GM12891 (cell line): ENCODE measurements around the gene LRRC27.

ENCODE experiments used
- PAX5 ChIP-seq: IDR thresholded peaks from 2 replicates; pipeline ENCODE4 v1.6.1; 2011; ENCODE audit warnings: low read length, moderate library complexity, mild to moderate bottlenecking; ENCODE audit not compliant: insufficient read depth, severe bottlenecking
- POLR2A ChIP-seq: IDR thresholded peaks from 2 replicates; pipeline ENCODE4 v1.6.1; 2011; ENCODE audit warnings: low read depth, low read length, control low read depth
- POLR2AphosphoS5 ChIP-seq: IDR thresholded peaks from 2 replicates; pipeline ENCODE4 v1.6.1; 2011; ENCODE audit warnings: low read depth, low read length, control low read depth
- POU2F2 ChIP-seq: IDR thresholded peaks from 2 replicates; pipeline ENCODE4 v1.6.1; 2011; ENCODE audit warnings: low read depth, mild to moderate bottlenecking, control low read depth, low read length, moderate library complexity
- SPI1 ChIP-seq: IDR thresholded peaks from 2 replicates; pipeline ENCODE4 v1.6.1; 2011; ENCODE audit warnings: low read depth, low read length, control low read depth
- TAF1 ChIP-seq: IDR thresholded peaks from 2 replicates; pipeline ENCODE4 v1.6.1; 2011; ENCODE audit warnings: low read depth, low read length, control low read depth

DNA sequence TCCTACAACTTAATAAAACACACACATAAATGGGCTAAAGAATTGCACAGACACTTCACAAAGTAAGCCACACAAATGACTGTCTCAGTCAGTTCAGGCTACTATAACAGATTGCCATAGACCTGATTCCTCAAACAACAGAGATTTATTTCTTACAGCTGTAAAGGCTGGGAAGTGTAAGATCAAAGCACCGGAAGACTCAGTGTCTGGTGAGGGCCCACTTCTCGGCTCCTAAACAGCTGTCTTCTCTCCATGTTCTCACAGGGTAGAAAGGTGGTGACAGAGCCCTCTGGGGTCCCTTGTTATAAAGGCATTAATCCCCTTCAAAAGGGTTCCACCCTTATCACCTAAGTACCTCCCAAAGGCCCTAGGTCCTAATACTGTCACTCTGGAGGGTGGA lies 42.6 kb upstream of the LRRC27 start:
- no peak for TF ChIP-seq POLR2A
- no peak for TF ChIP-seq TAF1
- TF ChIP-seq SPI1: no peak
- TF ChIP-seq POU2F2: no peak
- TF ChIP-seq POLR2AphosphoS5: no peak
- no peak for TF ChIP-seq PAX5
